ENCODE data around the gene NKIRAS1. TPM values are rescaled to one million over a fixed set of nuclear protein-coding genes. Genes with fewer than 3 reads are reported as not detected.
A peak's percentile ranks its signal among the peaks of the same experiment; 100 is the strongest.

The NKIRAS1 gene
- total RNA-seq, 3 donors from 2014 or later (not counting 1 experiment from before 2014, with no cell fraction given) = 2.2 to 3.3 (median 2.8) TPM

GRCh38 chr3:23916152-23916885, 471 bp downstream of the NKIRAS1 start:
- Histone ChIP-seq H3K36me3 (ENCODE audit: control insufficient read depth, insufficient read depth, low read length) (peaks cover 22% of the 10 kb centered on the region), H3K27me3 (ENCODE audit: control insufficient read depth, insufficient read depth, low read length) (no peaks in the 10 kb centered on the region), H3K27ac (ENCODE audit: low read length) (peak overlapping the region; percentile 86), H3K4me1 (ENCODE audit: control insufficient read depth, insufficient read depth, low read length) (peaks cover 21% of the 10 kb centered on the region), H3K4me3 (ENCODE audit: low read length) (peak overlapping the region; percentile 100), H3K9me3 (ENCODE audit: control insufficient read depth, insufficient read depth, low read length) (no peaks in the 10 kb centered on the region)
- peak overlapping the region; percentile 97 for H3K4me3 Mint-ChIP-seq
- peaks cover 38 to 42% of the 10 kb centered on the region in 2 donors for H3K4me1 Mint-ChIP-seq
- no peaks in the 10 kb centered on the region for H3K9me3 Mint-ChIP-seq
- WGBS (ENCODE audit: insufficient coverage) = 3% methylated on average over 48 of the region's 48 CpGs
- no peaks in the 10 kb centered on the region for H3K36me3 Mint-ChIP-seq
- ATAC-seq (peak; percentile 27 to 45 (median 36)), DNase-seq (no peak)
- TF ChIP-seq CTCF (IDR thresholded peaks at IDR 0.05) = no peak
- peaks cover 0 to 2% of the 10 kb centered on the region in 2 donors for H3K27me3 Mint-ChIP-seq (ENCODE audit: low read depth in 2 of 2)
- peak overlapping the region; percentile 95 to 97 for H3K27ac Mint-ChIP-seq
- intact Hi-C loops (cut with micrococcal nuclease) = loop anchor here (2.0 kb wide), 1 partner anchor 108 kb away; no protein-coding TSS in a partner anchor

GRCh38 chr3:23915537-23916108, 1.2 kb downstream of the NKIRAS1 start:
- intact Hi-C loops (cut with micrococcal nuclease) = loop anchor here (2.0 kb wide), 1 partner anchor 107 kb away; no protein-coding TSS in a partner anchor
- peaks cover 21% of the 10 kb centered on the region for H3K36me3 ChIP-seq (ENCODE audit: control insufficient read depth, insufficient read depth, low read length)
- H3K27ac ChIP-seq (ENCODE audit: low read length) = no peak overlapping the region
- Mint-ChIP-seq H3K9me3 (no peaks in the 10 kb centered on the region), H3K4me3 (peak overlapping the region; percentile 97), H3K36me3 (no peaks in the 10 kb centered on the region), H3K27me3 (ENCODE audit: low read depth in 2 of 2) (peaks cover 0 to 2% of the 10 kb centered on the region in 2 donors), H3K4me1 (peaks cover 31 to 42% of the 10 kb centered on the region in 2 donors), H3K27ac (peak overlapping the region; percentile 95 to 97)
- TF ChIP-seq CTCF (IDR thresholded peaks at IDR 0.05) = no peak
- H3K9me3 ChIP-seq (ENCODE audit: control insufficient read depth, insufficient read depth, low read length) = no peaks in the 10 kb centered on the region
- H3K27me3 ChIP-seq (ENCODE audit: control insufficient read depth, insufficient read depth, low read length) = no peaks in the 10 kb centered on the region
- 72% methylated on average over 7 of the region's 7 CpGs for WGBS (ENCODE audit: insufficient coverage)
- H3K4me3 ChIP-seq (ENCODE audit: low read length) = no peak overlapping the region
- peaks cover 21% of the 10 kb centered on the region for H3K4me1 ChIP-seq (ENCODE audit: control insufficient read depth, insufficient read depth, low read length)
- ATAC-seq (no peak), DNase-seq (no peak)

- Mint-ChIP-seq H3K27ac (no peak overlapping the region), H3K9me3 (no peaks in the 10 kb centered on the region), H3K4me3 (peak overlapping the region; percentile 9), H3K4me1 (peaks cover 17 to 29% of the 10 kb centered on the region in 2 donors), H3K36me3 (no peaks in the 10 kb centered on the region), H3K27me3 (ENCODE audit: low read depth in 2 of 2) (peaks cover 0 to 2% of the 10 kb centered on the region in 2 donors)
- no peak for DNase-seq
- 100% methylated on average over 1 of the region's 3 CpGs for WGBS (ENCODE audit: insufficient coverage)
- H3K4me1 ChIP-seq (ENCODE audit: control insufficient read depth, insufficient read depth, low read length) = peaks cover 19% of the 10 kb centered on the region
- ATAC-seq = no peak
- no peaks in the 10 kb centered on the region for H3K9me3 ChIP-seq (ENCODE audit: control insufficient read depth, insufficient read depth, low read length)
- H3K27ac ChIP-seq (ENCODE audit: low read length) = no peak overlapping the region
- no peak overlapping the region for H3K4me3 ChIP-seq (ENCODE audit: low read length)
- intact Hi-C loops (cut with micrococcal nuclease) = no loop called here
- peaks cover 9% of the 10 kb centered on the region for H3K36me3 ChIP-seq (ENCODE audit: control insufficient read depth, insufficient read depth, low read length)
- no peaks in the 10 kb centered on the region for H3K27me3 ChIP-seq (ENCODE audit: control insufficient read depth, insufficient read depth, low read length)
- no peak for TF ChIP-seq CTCF (IDR thresholded peaks at IDR 0.05)
Observed at GRCh38 chr3:23913873-23914743, 2.7 kb downstream of the NKIRAS1 start.
